GM12874 (cell line): ENCODE data around the gene SH3BP1.

ENCODE experiments used
- CTCF ChIP-seq: IDR thresholded peaks from 2 replicates; pipeline ENCODE4 v1.5.1; 2011; ENCODE audit warnings: low read depth, mild to moderate bottlenecking, control low read depth, low read length, moderate library complexity; ENCODE audit not compliant: insufficient read depth

Gene SH3BP1

GRCh38 chr22:37697538-37697835 lies 58.0 kb downstream of the SH3BP1 start:
- TF ChIP-seq CTCF = no peak

- no peak for TF ChIP-seq CTCF
These were observed 61.8 kb downstream of the SH3BP1 start for GRCh38 chr22:37701141-37701786.

GRCh38 chr22:37703906-37704305 lies 64.4 kb downstream of the SH3BP1 start:
- TF ChIP-seq CTCF = no peak

- TF ChIP-seq CTCF = no peak
These were observed 65.2 kb downstream of the SH3BP1 start for GRCh38 chr22:37704645-37705044.

- no peak for TF ChIP-seq CTCF
These were observed 65.7 kb downstream of the SH3BP1 start for GRCh38 chr22:37705205-37705604.
